GM21786 (cell line): ENCODE measurements around the gene APBA1.

Experiments
- ATAC-seq: cut with Tn5 transposase; IDR thresholded peaks from one replicate; pipeline ENCODE4 v1.9.1; 2021; ENCODE audit not compliant: unreplicated experiment

Gene APBA1

GRCh38 chr9:69535286-69535832, 136.8 kb downstream of the APBA1 start:
- no peak for ATAC-seq

- no peak for ATAC-seq
Measured at GRCh38 chr9:69532396-69532795, 139.8 kb downstream of the APBA1 start.

- no peak for ATAC-seq
Measured at GRCh38 chr9:69527454-69527853, 144.7 kb downstream of the APBA1 start.

DNA sequence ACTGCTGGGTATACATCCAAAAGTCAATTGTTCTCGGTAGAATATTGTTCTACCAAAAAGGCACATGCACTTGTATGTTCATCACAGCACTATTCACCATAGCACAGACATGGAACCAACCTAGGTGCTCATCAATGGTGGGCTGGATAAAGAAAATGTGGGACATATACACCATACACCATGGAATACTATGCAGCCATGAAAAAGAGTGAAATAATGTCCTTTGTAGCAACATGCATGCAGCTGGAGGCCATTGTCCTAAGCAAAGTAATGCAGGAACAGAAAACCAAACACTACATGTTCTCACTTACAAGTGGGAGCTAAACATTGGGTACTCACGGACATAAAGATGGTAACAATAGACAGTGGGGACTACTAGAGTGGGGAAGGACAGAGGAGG, 145.5 kb downstream of the APBA1 start:
- no peak for ATAC-seq

- ATAC-seq: peak; percentile 80
Measured at GRCh38 chr9:69519470-69520240, 152.5 kb downstream of the APBA1 start.

- no peak for ATAC-seq
Measured at GRCh38 chr9:69516353-69517322, 155.5 kb downstream of the APBA1 start.

GRCh38 chr9:69515810-69516209, 156.4 kb downstream of the APBA1 start:
- ATAC-seq: no peak

- ATAC-seq: no peak
Measured at GRCh38 chr9:69513141-69513820, 158.9 kb downstream of the APBA1 start.

DNA sequence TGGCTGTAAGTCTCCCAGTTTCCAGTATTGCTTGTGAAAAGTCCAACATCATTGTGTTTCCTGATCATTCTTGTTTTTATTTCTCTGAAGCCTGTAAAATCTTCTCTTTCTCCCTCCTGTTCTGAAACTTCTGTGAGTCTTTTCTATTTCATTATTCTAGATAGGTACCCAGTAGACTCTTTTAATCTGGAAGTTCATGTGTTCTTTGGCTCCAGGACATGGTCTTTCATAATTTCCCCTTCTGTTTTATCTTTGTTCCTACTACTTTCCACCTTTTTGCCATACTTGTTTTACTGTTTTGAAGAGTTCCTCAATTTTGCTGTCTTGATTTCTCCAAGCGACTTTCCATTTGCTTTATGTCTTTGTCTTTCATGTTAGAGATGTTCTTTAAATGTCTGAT, 168.1 kb downstream of the APBA1 start:
- ATAC-seq: no peak

- ATAC-seq: no peak
Measured at GRCh38 chr9:69502671-69503301, 169.4 kb downstream of the APBA1 start.

- ATAC-seq: no peak
Measured at GRCh38 chr9:69500896-69501295, 171.3 kb downstream of the APBA1 start.

GRCh38 chr9:69499959-69500358, 172.2 kb downstream of the APBA1 start:
- no peak for ATAC-seq

DNA sequence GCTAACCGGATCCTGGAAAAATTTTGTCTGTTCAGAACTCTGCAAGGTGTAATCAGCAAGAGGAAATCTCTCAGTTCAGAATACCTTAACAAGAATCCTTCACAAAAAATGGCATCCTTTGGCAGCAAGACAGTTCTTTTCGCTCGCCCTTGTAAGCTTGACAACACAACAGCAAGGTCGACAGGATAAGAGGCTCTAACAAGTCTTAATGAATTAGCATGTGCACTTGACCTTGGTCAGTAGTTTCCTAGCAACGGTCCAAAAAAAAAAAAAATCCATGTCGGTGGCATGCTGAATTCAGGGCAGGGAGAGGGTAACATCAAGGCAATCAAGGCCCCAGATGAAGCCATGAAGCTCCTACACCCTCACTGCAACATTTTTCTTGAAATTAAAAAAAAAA, 172.8 kb downstream of the APBA1 start:
- no peak for ATAC-seq

GRCh38 chr9:69498470-69498869, 173.7 kb downstream of the APBA1 start:
- ATAC-seq: no peak

DNA sequence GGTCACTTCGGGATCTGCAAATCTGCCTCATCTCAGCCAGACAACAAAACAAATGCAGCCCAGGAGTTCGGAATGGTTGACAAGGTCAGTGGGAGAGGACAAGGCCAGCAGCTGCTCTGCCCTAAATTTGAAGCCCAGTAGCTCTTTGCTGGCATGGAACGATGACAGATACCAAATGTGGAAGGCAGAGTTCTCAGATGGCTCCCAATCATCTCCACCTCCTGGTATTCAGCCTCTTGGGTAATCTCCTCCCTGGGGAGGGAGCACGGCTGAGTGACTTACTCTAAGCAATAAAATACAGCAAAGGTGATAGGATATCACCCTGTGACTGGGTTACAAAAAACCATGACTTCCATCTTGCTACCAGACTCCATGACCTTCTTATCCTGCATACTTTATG, 174.4 kb downstream of the APBA1 start:
- ATAC-seq: no peak

DNA sequence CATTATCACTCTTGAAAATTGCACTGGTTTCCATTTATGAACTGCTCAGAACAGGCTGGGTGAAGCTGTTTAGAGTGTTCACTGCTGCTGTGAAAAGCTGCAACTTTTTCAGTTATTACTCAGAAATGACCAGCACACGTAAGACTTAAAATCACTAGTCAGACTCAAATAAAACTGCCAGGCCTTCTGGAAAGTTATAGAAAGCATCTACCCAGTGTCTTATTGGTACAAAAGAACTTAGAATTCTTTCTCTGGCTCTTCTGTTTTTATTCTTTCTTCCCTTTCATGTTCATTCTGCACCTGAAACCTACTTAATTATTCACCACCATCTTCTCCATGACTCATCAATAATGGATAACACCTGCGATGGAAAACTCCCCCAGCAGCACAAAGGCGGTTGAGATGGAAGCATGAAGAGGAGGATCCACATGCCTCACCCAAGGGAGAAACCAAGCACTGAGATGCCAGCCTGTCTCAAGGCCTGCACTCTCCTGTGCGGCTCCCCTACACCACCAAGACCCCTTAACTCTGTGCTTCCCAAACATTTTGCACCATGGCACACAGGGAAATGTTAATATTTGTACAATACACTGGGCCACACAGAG, 175.2 kb downstream of the APBA1 start:
- ATAC-seq: no peak

- no peak for ATAC-seq
Measured at GRCh38 chr9:69495296-69495695, 176.9 kb downstream of the APBA1 start.

DNA sequence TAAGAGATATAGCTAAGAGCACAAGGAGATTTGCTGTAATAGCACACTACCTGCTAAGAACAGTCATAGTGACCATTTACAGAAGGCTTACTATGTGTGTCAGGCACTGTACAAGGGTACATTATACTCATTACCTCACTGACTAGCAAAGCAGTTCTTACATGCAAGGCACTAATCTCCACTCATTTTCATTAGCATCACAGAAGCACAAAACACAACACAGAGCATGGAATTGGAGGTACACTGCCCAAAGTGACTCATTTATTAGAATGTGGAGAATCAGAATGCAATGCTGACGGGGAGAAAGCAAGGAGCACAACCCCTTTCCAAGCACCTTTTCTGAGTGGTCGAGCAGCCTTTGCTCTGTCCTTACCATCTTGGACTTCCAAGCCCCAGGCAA, 177.4 kb downstream of the APBA1 start:
- no peak for ATAC-seq

GRCh38 chr9:69494208-69494607, 178.0 kb downstream of the APBA1 start:
- no peak for ATAC-seq

- ATAC-seq: no peak
Measured at GRCh38 chr9:69486498-69486897, 185.7 kb downstream of the APBA1 start.
